Fibroblast of mammary gland (primary cell): ENCODE results near the gene SENP3.

Experiments
- DNase-seq: peaks from one replicate; pipeline ENCODE4 v3.0.0-alpha.2; 2010; ENCODE audit warnings: low read depth
- H3K4me3 ChIP-seq: 2 replicates; pipeline ENCODE4 v1.5.1; 2011; ENCODE audit warnings: low read depth, mild to moderate bottlenecking, low read length, moderate library complexity; ENCODE audit not compliant: control insufficient read depth
- CTCF ChIP-seq: conservative IDR thresholded peaks from 2 replicates; pipeline ENCODE4 v1.5.1; 2011; ENCODE audit warnings: low read depth, low read length, inconsistent platforms; ENCODE audit not compliant: control insufficient read depth, insufficient read depth

Gene SENP3

GRCh38 chr17:7559320-7560171 is 2.2 kb upstream of the SENP3 start:
- H3K4me3 ChIP-seq: no peak overlapping the region
- DNase-seq: no peak
- TF ChIP-seq CTCF: no peak

- peak overlapping the region; percentile 63 for H3K4me3 ChIP-seq
- DNase-seq: peak; percentile 65
- TF ChIP-seq CTCF: peak; percentile 81
Measured at GRCh38 chr17:7560172-7561027, 1.3 kb upstream of the SENP3 start.

GRCh38 chr17:7561028-7561575 is 617 bp upstream of the SENP3 start:
- TF ChIP-seq CTCF: peak; percentile 72
- peak overlapping the region; percentile 63 for H3K4me3 ChIP-seq
- DNase-seq: peak; percentile 77

GRCh38 chr17:7562208-7562605 is 488 bp downstream of the SENP3 start:
- peak overlapping the region; percentile 78 for H3K4me3 ChIP-seq
- DNase-seq: no peak
- TF ChIP-seq CTCF: no peak

GRCh38 chr17:7563115-7563869 is 1.6 kb downstream of the SENP3 start:
- no peak overlapping the region for H3K4me3 ChIP-seq
- no peak for DNase-seq
- TF ChIP-seq CTCF: no peak

- TF ChIP-seq CTCF: no peak
- H3K4me3 ChIP-seq: no peak overlapping the region
- DNase-seq: no peak
Measured at GRCh38 chr17:7569571-7569970, 7.9 kb downstream of the SENP3 start.
